Jurkat, Clone E6-1 (cell line): ENCODE data around the gene NRG2.
A peak's percentile ranks its signal among the peaks of the same experiment; 100 is the strongest.

Experiments
- DNase-seq: peaks from one replicate; pipeline ENCODE4 v3.0.0-alpha.2; 2011; ENCODE audit warnings: low read depth, low spot score
- H3K4me3 ChIP-seq: 2 replicates; pipeline ENCODE4 v1.5.1; 2011; ENCODE audit warnings: mild to moderate bottlenecking, low read length, control low read depth, moderate library complexity

The NRG2 gene

GRCh38 chr5:139872851-139873794, 170.0 kb downstream of the NRG2 start:
- no peak overlapping the region for H3K4me3 ChIP-seq
- DNase-seq: no peak

- no peak overlapping the region for H3K4me3 ChIP-seq
- no peak for DNase-seq
These were observed 170.9 kb downstream of the NRG2 start for GRCh38 chr5:139872052-139872766.

GRCh38 chr5:139871614-139872013, 171.5 kb downstream of the NRG2 start:
- no peak for DNase-seq

GRCh38 chr5:139870677-139871076, 172.4 kb downstream of the NRG2 start:
- no peak for DNase-seq
- H3K4me3 ChIP-seq: no peak overlapping the region

More at GRCh38 chr5:139871614-139872013, 171.5 kb downstream of the NRG2 start:
- no peak overlapping the region for H3K4me3 ChIP-seq

GRCh38 chr5:139869042-139869790, 173.9 kb downstream of the NRG2 start:
- no peak for DNase-seq

GRCh38 chr5:139867581-139867980, 175.5 kb downstream of the NRG2 start:
- no peak for DNase-seq
- no peak overlapping the region for H3K4me3 ChIP-seq

More at GRCh38 chr5:139869042-139869790, 173.9 kb downstream of the NRG2 start:
- no peak overlapping the region for H3K4me3 ChIP-seq

- no peak for DNase-seq
- H3K4me3 ChIP-seq: no peak overlapping the region
These were observed 176.0 kb downstream of the NRG2 start for GRCh38 chr5:139867109-139867508.

- no peak for DNase-seq
These were observed 178.2 kb downstream of the NRG2 start for GRCh38 chr5:139864716-139865483.

GRCh38 chr5:139863855-139864558, 179.1 kb downstream of the NRG2 start:
- DNase-seq: peak; percentile 17

More at GRCh38 chr5:139864716-139865483, 178.2 kb downstream of the NRG2 start:
- H3K4me3 ChIP-seq: no peak overlapping the region

GRCh38 chr5:139863361-139863760, 179.7 kb downstream of the NRG2 start:
- DNase-seq: no peak
- H3K4me3 ChIP-seq: no peak overlapping the region

More at GRCh38 chr5:139863855-139864558, 179.1 kb downstream of the NRG2 start:
- H3K4me3 ChIP-seq: no peak overlapping the region

- H3K4me3 ChIP-seq: no peak overlapping the region
- peak; percentile 12 for DNase-seq
These were observed 180.3 kb downstream of the NRG2 start for GRCh38 chr5:139862803-139863202.

- DNase-seq: no peak
These were observed 180.8 kb downstream of the NRG2 start for GRCh38 chr5:139862313-139862712.

GRCh38 chr5:139861889-139862207, 181.3 kb downstream of the NRG2 start:
- no peak overlapping the region for H3K4me3 ChIP-seq
- DNase-seq: no peak

More at GRCh38 chr5:139862313-139862712, 180.8 kb downstream of the NRG2 start:
- H3K4me3 ChIP-seq: no peak overlapping the region

GRCh38 chr5:139861021-139861888, 181.8 kb downstream of the NRG2 start:
- H3K4me3 ChIP-seq: no peak overlapping the region
- DNase-seq: no peak

GRCh38 chr5:139859013-139859412, 184.1 kb downstream of the NRG2 start:
- DNase-seq: no peak
- H3K4me3 ChIP-seq: no peak overlapping the region

- no peak for DNase-seq
- H3K4me3 ChIP-seq: no peak overlapping the region
These were observed 186.4 kb downstream of the NRG2 start for GRCh38 chr5:139856714-139857113.

- no peak for DNase-seq
- H3K4me3 ChIP-seq: no peak overlapping the region
These were observed 187.1 kb downstream of the NRG2 start for GRCh38 chr5:139855946-139856540.
